22Rv1 (cell line): ENCODE data around the gene CPXM2.

Experiments
- H3K27ac ChIP-seq: fragments of 450-650 bp; 2 replicates; pipeline ENCODE4 v1.5.1; 2017
- ZFX ChIP-seq: fragments of 450-650 bp; IDR thresholded peaks from 2 replicates; pipeline ENCODE4 v1.6.1; 2017; ENCODE audit warnings: antibody characterized with exemption, borderline replicate concordance
- TF ChIP-seq, protein P1 (sequence below): fragments of 450-650 bp; IDR thresholded peaks from 2 replicates; pipeline ENCODE4 v1.5.1; 2017; ENCODE audit warnings: mild to moderate bottlenecking

Gene CPXM2

DNA sequence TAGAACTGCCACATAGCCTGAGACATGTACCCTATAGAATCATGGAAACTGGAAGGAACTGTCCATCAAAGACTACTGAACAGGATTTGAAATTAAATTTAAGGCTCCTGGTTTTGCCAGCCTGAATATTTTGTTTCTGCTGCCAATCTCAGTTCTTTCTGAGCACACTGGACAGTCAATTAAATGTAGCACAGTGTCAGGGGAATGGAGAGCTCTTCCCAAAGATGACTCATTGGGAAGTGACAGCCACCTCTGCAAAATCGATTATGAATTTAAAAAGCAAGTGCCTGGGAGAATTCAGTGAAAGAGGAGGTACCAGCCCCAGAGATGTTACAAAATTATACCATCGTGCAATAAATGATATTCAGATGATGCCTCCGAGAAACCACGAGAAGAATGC lies 47.8 kb downstream of the CPXM2 start:
- TF ChIP-seq, protein P1, sequence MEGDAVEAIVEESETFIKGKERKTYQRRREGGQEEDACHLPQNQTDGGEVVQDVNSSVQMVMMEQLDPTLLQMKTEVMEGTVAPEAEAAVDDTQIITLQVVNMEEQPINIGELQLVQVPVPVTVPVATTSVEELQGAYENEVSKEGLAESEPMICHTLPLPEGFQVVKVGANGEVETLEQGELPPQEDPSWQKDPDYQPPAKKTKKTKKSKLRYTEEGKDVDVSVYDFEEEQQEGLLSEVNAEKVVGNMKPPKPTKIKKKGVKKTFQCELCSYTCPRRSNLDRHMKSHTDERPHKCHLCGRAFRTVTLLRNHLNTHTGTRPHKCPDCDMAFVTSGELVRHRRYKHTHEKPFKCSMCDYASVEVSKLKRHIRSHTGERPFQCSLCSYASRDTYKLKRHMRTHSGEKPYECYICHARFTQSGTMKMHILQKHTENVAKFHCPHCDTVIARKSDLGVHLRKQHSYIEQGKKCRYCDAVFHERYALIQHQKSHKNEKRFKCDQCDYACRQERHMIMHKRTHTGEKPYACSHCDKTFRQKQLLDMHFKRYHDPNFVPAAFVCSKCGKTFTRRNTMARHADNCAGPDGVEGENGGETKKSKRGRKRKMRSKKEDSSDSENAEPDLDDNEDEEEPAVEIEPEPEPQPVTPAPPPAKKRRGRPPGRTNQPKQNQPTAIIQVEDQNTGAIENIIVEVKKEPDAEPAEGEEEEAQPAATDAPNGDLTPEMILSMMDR = no peak
- no peak for TF ChIP-seq ZFX
- H3K27ac ChIP-seq = no peak overlapping the region

DNA sequence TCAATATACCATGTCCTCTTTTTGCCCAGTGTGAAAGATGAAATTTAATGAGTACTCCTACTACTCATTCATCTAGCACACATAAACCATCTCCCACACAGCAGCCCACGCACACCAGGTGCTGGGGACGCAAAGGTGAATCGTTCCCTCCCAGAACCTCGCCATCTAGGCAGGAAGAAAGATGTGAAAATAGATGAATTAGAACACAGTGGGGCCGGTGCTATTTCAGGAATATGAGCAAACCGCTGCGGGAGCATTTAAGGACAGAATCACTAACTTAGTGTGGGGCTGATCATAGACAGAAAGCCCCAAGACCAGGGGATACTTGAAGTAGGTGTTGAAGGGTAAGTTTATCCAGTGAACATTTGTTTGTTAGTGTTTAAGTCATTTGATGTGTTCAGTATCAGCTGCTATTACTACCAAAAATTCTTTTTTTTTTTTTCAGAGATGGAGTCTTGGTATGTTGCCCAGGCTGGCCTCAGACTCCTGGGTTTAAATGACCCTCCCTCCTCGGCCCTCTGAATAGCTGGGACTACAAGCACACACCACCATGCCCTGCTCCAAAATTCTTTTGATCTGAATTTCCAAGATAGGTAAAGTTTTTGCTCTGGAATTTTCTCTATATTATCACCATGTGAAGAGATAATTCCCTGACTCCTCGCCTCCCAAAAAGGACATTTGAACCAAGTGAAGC lies 48.8 kb downstream of the CPXM2 start:
- no peak for TF ChIP-seq ZFX
- TF ChIP-seq, protein P1 = no peak
- H3K27ac ChIP-seq = no peak overlapping the region

DNA sequence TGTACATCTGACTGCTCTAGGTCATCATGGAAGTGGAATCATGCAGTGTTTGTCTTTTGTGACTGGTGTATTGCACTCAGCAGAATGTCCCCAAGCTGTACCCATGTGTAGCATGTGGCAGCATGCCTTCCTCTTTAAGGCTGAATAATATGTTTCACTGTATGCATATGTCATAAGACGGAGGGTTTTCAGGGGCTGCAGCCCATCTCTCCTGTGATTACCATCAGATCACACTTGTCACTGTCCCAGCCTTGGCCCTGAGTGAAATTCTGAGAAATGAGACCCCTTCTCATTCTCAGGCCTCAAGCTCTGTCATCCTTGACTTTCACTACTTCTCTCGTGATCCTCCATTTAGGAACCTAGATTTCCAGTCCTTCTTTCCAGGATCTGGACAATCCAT lies 50.0 kb downstream of the CPXM2 start:
- TF ChIP-seq, protein P1 = no peak
- TF ChIP-seq ZFX = no peak
- H3K27ac ChIP-seq = no peak overlapping the region

DNA sequence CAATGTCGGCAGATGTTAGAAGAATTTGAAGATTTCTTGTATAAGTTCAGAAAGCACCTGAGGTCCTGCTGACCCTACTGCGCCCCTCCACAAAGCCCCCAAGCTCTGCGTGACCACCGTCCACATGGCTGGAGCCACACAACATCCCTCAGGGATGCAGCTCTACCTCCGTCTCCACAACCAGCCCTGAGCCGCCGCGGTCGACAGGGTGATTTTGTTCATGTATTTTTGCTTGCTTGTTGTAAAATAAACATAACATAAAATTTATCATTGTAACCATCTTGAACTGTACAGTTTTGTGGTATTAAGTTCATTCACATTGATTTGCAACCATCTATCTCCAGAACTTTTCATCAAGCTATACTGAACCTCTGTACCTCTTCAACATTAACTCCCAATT lies 50.5 kb downstream of the CPXM2 start:
- no peak overlapping the region for H3K27ac ChIP-seq
- no peak for TF ChIP-seq ZFX
- TF ChIP-seq, protein P1 = no peak

DNA sequence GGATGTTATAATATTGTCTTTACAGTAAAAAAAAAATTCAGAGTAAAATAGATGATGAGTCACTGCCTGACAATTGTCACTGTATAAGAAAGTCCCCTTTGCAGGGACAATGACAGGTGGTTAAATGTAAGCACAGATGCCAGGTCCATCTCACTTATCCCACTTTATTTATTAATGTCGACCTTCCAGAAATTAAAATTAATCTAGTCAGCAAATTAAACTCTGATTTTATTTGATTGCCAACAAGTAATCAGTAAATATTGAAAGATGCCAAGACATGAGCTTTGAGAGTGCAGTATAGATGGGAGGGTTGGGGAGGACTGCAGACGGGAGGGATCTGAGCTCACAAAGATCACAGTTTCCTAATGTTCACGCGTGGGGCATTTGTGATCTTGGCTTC lies 50.9 kb downstream of the CPXM2 start:
- no peak overlapping the region for H3K27ac ChIP-seq
- TF ChIP-seq ZFX = no peak
- TF ChIP-seq, protein P1 = no peak

DNA sequence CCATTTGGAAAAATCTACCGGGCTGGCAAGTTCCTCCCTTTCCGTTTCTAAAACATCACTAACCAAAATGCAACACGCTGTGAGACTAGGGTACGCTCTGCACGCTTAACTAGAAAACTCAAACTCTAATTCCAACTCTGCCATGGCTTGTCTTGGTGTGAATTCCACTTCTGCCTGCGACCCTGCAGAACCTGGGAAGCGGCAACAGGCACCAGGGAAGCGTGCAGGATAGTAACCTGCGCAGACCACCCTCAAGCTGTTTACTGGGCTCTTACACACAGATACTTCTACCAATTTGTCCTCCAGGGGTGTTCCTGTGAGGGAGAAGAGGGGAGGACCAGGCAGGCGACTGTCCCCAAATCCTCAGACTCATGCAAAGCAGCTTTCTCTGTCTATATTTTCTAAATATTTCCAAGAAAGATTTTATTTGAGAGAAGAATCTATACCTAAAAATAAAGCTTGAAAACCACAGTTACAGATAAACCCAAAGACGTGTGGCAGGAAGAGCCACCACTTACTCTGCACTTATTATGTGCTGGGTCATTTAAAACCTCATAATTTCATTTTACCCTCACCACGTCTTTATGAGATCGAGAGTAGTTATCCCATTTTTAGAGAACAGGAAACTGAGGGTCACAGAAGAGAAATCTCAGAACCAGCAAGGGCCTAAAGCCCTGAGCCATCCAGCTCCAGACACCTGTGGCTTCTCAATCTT lies 52.9 kb downstream of the CPXM2 start:
- TF ChIP-seq, protein P1 = no peak
- no peak for TF ChIP-seq ZFX
- H3K27ac ChIP-seq = no peak overlapping the region

DNA sequence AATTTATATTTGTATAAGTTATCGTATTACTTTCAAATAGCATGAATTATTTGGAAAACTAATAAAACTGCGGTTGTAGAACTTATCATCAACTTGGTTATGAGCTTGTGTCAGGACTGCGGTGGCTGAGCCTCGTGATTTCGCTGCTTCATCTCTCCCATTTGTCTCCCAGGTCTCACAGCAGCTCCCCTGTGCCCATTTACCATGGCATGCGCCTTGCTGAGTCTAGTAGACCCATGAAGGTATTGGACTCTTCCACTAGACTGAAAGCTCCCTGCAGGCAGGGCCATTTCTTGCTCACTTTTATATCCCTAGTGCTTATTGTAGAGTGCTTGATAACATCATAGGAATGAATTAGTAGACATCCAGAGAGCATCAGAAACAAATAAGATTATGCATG lies 53.9 kb downstream of the CPXM2 start:
- H3K27ac ChIP-seq = no peak overlapping the region
- no peak for TF ChIP-seq ZFX
- TF ChIP-seq, protein P1 = no peak
